IMR-90 (cell line): Measurements from ENCODE around the gene CDC5L. TPM values are rescaled to one million over a fixed set of nuclear protein-coding genes. Genes with fewer than 3 reads are reported as not detected.

Experiments
- ATAC-seq: fragments of 200-7000 bp; cut with Tn5 transposase; 2 replicates; pipeline ENCODE4 v1.9.1; 2020; ENCODE audit warnings: low read depth, mild to moderate bottlenecking, moderate library complexity
- BruUV-seq: library from RNA; stranded (reverse); fragments of 400-500 nt; replicated peaks from 2 replicates; lab custom pipeline; 2021; lab: Mats Ljungman, UMichigan
- CTCF ChIA-PET: fragments of 300-600 bp; formaldehyde crosslinking; extraction: SDS; loops from one replicate; lab custom pipeline; 2021; ENCODE audit warnings: antibody characterized with exemption; lab: Yijun Ruan, JAX
- POLR2A ChIA-PET: fragments of 300-600 bp; sonication (Branson Sonifier 250); formaldehyde crosslinking; loops from one replicate; lab custom pipeline; 2022; ENCODE audit warnings: antibody characterized with exemption; ENCODE audit not compliant: unreplicated experiment; lab: Charles Lee
- DNase-seq: peaks from one replicate; pipeline ENCODE4 v3.0.0; 2013
- H2AFZ ChIP-seq: replicated peaks from 2 replicates; pipeline ENCODE3; 2013; ENCODE audit warnings: low read length, mild to moderate bottlenecking; ENCODE audit not compliant: poor library complexity
- H2AK5ac ChIP-seq: 2 replicates; pipeline ENCODE4 v1.6.1; 2013; ENCODE audit warnings: low read depth, low read length, inconsistent platforms
- H2AK9ac ChIP-seq: replicated peaks from 2 replicates; pipeline ENCODE3; 2013; ENCODE audit warnings: mild to moderate bottlenecking, low read depth, low read length, moderate library complexity; ENCODE audit not compliant: poor library complexity
- H2BK120ac ChIP-seq: 2 replicates; pipeline ENCODE4 v1.6.1; 2013; ENCODE audit warnings: low read depth, low read length, inconsistent platforms
- H2BK15ac ChIP-seq: 3 replicates; pipeline ENCODE4 v1.6.1; 2013; ENCODE audit warnings: low read depth, low read length, inconsistent platforms
- H2BK20ac ChIP-seq: 2 replicates; pipeline ENCODE4 v1.6.1; 2013; ENCODE audit warnings: low read depth, mild to moderate bottlenecking, inconsistent platforms, low read length, moderate library complexity
- H2BK5ac ChIP-seq: 2 replicates; pipeline ENCODE4 v1.6.1; 2013; ENCODE audit warnings: mild to moderate bottlenecking, low read depth, low read length, inconsistent platforms; ENCODE audit not compliant: poor library complexity, severe bottlenecking
- H3K14ac ChIP-seq: replicated peaks from 2 replicates; pipeline ENCODE4 v1.6.1; 2013; ENCODE audit warnings: low read depth, low read length, inconsistent platforms
- H3K18ac ChIP-seq: 2 replicates; pipeline ENCODE4 v1.6.1; 2013; ENCODE audit warnings: low read depth, low read length, control low read depth
- H3K23ac ChIP-seq: 2 replicates; pipeline ENCODE4 v1.6.1; 2013; ENCODE audit warnings: low read depth, low read length, inconsistent platforms
- H3K27ac ChIP-seq: 2 replicates; pipeline ENCODE4 v1.5.1; 2013; ENCODE audit warnings: mild to moderate bottlenecking, control low read depth, low read length; ENCODE audit not compliant: insufficient read depth
- H3K27me3 ChIP-seq: 2 replicates; pipeline ENCODE4 v1.6.1; 2013; ENCODE audit warnings: low read length; ENCODE audit not compliant: control insufficient read depth, insufficient read depth
- H3K36me3 ChIP-seq: 2 replicates; pipeline ENCODE4 v1.6.1; 2013; ENCODE audit warnings: low read length, mixed read lengths; ENCODE audit not compliant: control insufficient read depth, insufficient read depth
- H3K4ac ChIP-seq: 2 replicates; pipeline ENCODE4 v1.6.1; 2013; ENCODE audit warnings: low read depth, low read length, inconsistent platforms
- H3K4me1 ChIP-seq: 2 replicates; pipeline ENCODE4 v1.6.1; 2013; ENCODE audit warnings: low read length, mixed read lengths; ENCODE audit not compliant: control insufficient read depth, insufficient read depth
- H3K4me2 ChIP-seq: 2 replicates; pipeline ENCODE4 v1.6.1; 2013; ENCODE audit warnings: low read depth, mild to moderate bottlenecking, control low read depth, low read length, moderate library complexity
- H3K4me3 ChIP-seq: 2 replicates; pipeline ENCODE4 v1.5.1; 2013; ENCODE audit warnings: low read depth, mild to moderate bottlenecking, control low read depth, low read length, moderate library complexity; ENCODE audit not compliant: insufficient read depth
- H3K56ac ChIP-seq: 2 replicates; pipeline ENCODE4 v1.6.1; 2013; ENCODE audit warnings: low read length, inconsistent platforms; ENCODE audit not compliant: insufficient read depth; ENCODE audit errors: extremely low read depth
- H3K79me1 ChIP-seq, 2 experiments: 2 replicates each; pipeline ENCODE4 v1.6.1; 2013; ENCODE audit warnings: low read length in 2 of 2, inconsistent platforms in 1 of 2, low read depth in 1 of 2
- H3K9ac ChIP-seq: 2 replicates; pipeline ENCODE4 v1.6.1; 2013; ENCODE audit warnings: low read depth, low read length, control low read depth
- H3K9me1 ChIP-seq: 2 replicates; pipeline ENCODE4 v1.6.1; 2013; ENCODE audit warnings: low read length, inconsistent platforms; ENCODE audit not compliant: insufficient read depth
- H3K9me3 ChIP-seq: 2 replicates; pipeline ENCODE4 v1.6.1; 2013; ENCODE audit warnings: low read length; ENCODE audit not compliant: control insufficient read depth, insufficient read depth
- H4K20me1 ChIP-seq: 2 replicates; pipeline ENCODE4 v1.6.1; 2013; ENCODE audit warnings: low read length, inconsistent platforms; ENCODE audit not compliant: insufficient read depth
- H4K5ac ChIP-seq: 2 replicates; pipeline ENCODE4 v1.6.1; 2013; ENCODE audit warnings: mild to moderate bottlenecking, low read depth, low read length, control low read depth
- H4K8ac ChIP-seq, 2 experiments: 2 replicates each; pipeline ENCODE4 v1.6.1; 2013; ENCODE audit warnings: low read depth in 2 of 2, low read length in 2 of 2, control low read depth in 1 of 2, inconsistent platforms in 1 of 2
- H4K91ac ChIP-seq: 2 replicates; pipeline ENCODE4 v1.6.1; 2013; ENCODE audit warnings: low read depth, low read length, inconsistent platforms; ENCODE audit not compliant: insufficient read depth
- BHLHE40 ChIP-seq: fragments of 150-350 bp; IDR thresholded peaks from 2 replicates; pipeline ENCODE4 v1.6.1; 2016; ENCODE audit warnings: mild to moderate bottlenecking, low read depth, low read length
- ELK1 ChIP-seq: fragments of 150-350 bp; IDR thresholded peaks from 2 replicates; pipeline ENCODE4 v1.6.1; 2016; ENCODE audit warnings: low read depth, mild to moderate bottlenecking, low read length, moderate library complexity, borderline replicate concordance
- MAFK ChIP-seq: IDR thresholded peaks from 2 replicates; pipeline ENCODE4 v1.6.1; 2012; ENCODE audit warnings: low read depth, low read length, improper control_type of control experiment
- MXI1 ChIP-seq: IDR thresholded peaks from 2 replicates; pipeline ENCODE4 v1.6.1; 2012; ENCODE audit warnings: low read depth, mild to moderate bottlenecking, low read length, moderate library complexity, borderline replicate concordance
- WGBS, 2 experiments: methylation state at CpG; one replicate each; pipeline versions ENCODE4 v1.1.5 to v1.1.7; 2013; ENCODE audit warnings: missing lambda C conversion rate in 2 of 2; ENCODE audit not compliant: insufficient read length in 1 of 2; ENCODE audit errors: extremely low coverage in 2 of 2; 5-methylcytosine and 5-hydroxymethylcytosine counted together
- dilution Hi-C: fragments of 300-500 bp; cut with HindIII; formaldehyde crosslinking; loops from one replicate; pipeline ENCODE4 v1.14.3; 2018; ENCODE audit warnings: low sequenced_read_pairs; ENCODE audit not compliant: unreplicated experiment
- in situ Hi-C: fragments of 300-500 bp; cut with MboI; formaldehyde crosslinking; loops from 3 replicates; pipeline ENCODE4 v1.14.3; 2019; ENCODE audit warnings: low sequenced_read_pairs, inconsistent platforms, mixed read lengths
- intact Hi-C: fragments of 100-400 bp; cut with micrococcal nuclease; formaldehyde crosslinking; loops from 2 replicates; pipeline ENCODE4 v1.10.0; 2022
- polyA plus RNA-seq, 3 experiments: library from polyadenylated mRNA; depleted of rRNA; stranded (reverse); fragments of >200 nt; gene quantifications; 2 replicates each; pipeline ENCODE4 v1.2.3, GENCODE V29; 2012; ENCODE audit warnings: low replicate concordance in 1 of 3
- total RNA-seq: library from RNA; depleted of rRNA; stranded (reverse); fragments of >200 nt; gene quantifications from 2 replicates; pipeline ENCODE4 v1.2.3, GENCODE V29; 2012

Gene CDC5L
- total and polyA plus RNA-seq, 2 of the 4 experiments (the other 2 are of a cell fraction), result 9.9 to 17.7 TPM

DNA sequence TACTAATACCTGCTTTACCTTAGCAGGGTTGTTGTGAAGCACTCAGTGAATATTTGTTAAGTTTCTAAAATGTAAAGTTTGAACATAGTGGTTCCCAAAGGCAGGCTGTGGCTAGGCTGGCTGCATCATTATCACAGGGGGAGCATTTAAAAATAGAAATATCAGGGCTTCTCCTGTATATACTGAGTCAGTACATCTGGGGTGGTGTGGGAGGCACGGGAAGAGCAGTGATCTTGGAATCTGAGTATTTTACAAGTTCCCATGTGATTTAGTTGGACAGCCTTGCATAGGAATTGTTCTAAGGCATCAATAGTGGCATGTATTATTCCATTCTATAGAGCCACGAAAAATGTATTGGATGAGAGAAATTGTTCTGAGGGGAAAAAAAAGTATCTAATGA, 8.0 kb downstream of the CDC5L start:
- Histone ChIP-seq H2AFZ (no peak overlapping the region), H3K4me3 (no peak overlapping the region), H4K5ac (no peak overlapping the region), H3K4ac (no peak overlapping the region), H3K9me1 (0 out of 2 replicates have a peak, but pooled peaks cover 3% of the 10 kb centered on the region), H3K9me3 (no peaks in the 10 kb centered on the region), H3K14ac (no peak overlapping the region), H2BK120ac (no peak overlapping the region), H3K79me1 (peaks cover 11 to 30% of the 10 kb centered on the region in 2 experiments), H2AK5ac (no peak overlapping the region), H3K56ac (no peak overlapping the region), H3K36me3 (peaks cover 46% of the 10 kb centered on the region), H3K4me1 (peaks cover 3% of the 10 kb centered on the region; the same call in 1 of the 2 replicates), H3K9ac (no peak overlapping the region), H4K8ac (no peak overlapping the region), H3K23ac (no peak overlapping the region), H3K27ac (no peak overlapping the region), H2BK15ac (no peak overlapping the region), H4K91ac (no peak overlapping the region), H2AK9ac (no peak overlapping the region), H2BK20ac (no peak overlapping the region), H2BK5ac (no peak overlapping the region), H4K20me1 (peaks cover 8% of the 10 kb centered on the region; the same call in 1 of the 2 replicates), H3K18ac (no peak overlapping the region), H3K27me3 (no peaks in the 10 kb centered on the region), H3K4me2 (no peak overlapping the region)
- ATAC-seq (no peak), DNase-seq (no peak)
- dilution Hi-C loops, result no loop called here
- no peak for TF ChIP-seq MXI1
- TF ChIP-seq MAFK, result no peak
- no peak for TF ChIP-seq BHLHE40
- no peak for TF ChIP-seq ELK1
- BruUV-seq, result no TSS peak
- CTCF ChIA-PET, result no interaction called here
- intact Hi-C loops, result no loop called here
- WGBS, 2 experiments, result 50% methylated on average over 1 of the region's 2 CpGs; no CpG with 5 or more reads in 1 of the 2 experiments
- POLR2A ChIA-PET, result no interaction called here
- in situ Hi-C loops, result no loop called here
